Bladder microvascular endothelial cell (primary cell): ENCODE results near the gene OR2M4. TPM values are rescaled to one million over a fixed set of nuclear protein-coding genes. Genes with fewer than 3 reads are reported as not detected.

Experiments used
- total RNA-seq: library from RNA; depleted of rRNA; stranded (reverse); fragments of >200 nt; gene quantifications from 2 replicates; pipeline ENCODE4 v1.2.3, GENCODE V29; 2014

The OR2M4 gene, protein sequence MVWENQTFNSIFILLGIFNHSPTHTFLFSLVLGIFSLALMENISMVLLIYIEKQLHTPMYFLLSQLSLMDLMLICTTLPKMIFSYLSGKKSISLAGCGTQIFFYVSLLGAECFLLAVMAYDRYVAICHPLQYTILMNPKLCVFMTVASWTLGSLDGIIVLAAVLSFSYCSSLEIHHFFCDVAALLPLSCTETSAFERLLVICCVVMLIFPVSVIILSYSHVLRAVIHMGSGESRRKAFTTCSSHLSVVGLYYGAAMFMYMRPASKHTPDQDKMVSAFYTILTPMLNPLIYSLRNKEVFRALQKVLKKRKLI
- total RNA-seq: not detected in 2 replicates

DNA sequence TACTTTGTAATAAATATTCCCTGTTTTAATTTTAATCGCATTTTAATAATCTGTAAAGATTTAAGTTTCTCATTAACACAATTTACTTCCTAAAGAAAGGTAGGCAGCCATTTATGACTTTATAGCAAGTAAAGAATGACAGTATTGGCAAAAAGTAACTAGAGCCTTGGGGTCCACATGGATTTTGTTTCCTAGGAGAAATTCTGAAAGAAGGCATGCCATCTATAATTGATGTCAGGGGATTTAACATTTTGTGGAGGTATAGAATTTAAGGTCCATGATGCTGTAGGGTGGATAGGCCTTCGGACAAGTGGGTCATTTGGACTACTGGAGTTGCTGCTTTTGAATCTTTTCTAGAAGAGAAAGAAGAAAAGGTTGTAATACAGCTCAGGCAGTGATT, at the start of gene OR2M4:
Gene OR2M4, plus strand, starts transcription at position 301 of the 400 bp plus-strand sequence. CDS start 7,512 bp downstream, outside the sequence.

DNA sequence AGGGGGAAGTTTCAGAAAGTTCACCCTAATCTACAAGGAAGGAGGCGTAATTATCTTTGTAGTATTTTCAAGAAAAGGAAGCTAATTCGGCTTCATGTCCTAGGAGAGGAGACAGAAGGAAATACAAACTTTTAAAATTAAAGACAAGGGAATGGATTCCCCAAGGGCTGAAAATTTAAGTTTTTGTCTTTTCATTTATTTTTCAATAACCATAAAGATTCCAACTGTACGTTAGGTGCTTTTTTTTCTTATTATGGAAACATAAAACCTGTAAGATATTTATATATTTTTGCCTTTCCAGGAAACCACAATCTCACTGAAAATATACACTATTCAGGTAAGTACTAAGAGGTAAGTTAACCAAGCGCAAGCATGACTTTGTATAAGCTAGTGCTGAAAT, 34.3 kb upstream of the OR2M4 start, which contains the start of gene OR2M3:
Gene OR2M3, plus strand, starts transcription at position 301 of the 400 bp plus-strand sequence. CDS start 5,803 bp downstream, outside the sequence.

DNA sequence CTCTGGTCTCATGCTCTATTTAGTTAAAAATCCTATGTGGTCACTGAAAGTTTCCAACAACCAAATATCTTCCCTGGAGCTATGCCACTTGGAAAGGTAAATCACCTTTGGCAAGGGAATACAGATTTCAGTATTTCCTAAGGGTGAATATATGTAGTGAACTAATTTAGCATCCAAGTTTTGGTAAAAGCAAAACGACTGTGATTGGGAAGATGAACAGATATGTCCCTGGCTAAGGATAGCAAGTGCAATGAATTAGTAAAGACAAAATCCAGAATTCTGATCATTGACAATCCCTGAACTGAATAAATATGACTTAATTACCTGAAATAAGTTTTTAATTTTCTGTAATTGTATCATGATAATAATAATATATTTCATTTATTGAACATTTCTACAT, 46.7 kb downstream of the OR2M4 start, which contains the start of gene OR2T33:
Gene OR2T33, minus strand, starts transcription at position 101 of the 400 bp plus-strand sequence. CDS start 4,162 bp downstream, outside the sequence.

Other genes starting within 250 kb of the OR2M4 start
- not detected in 2 replicates for gene OR2L5, start 217.8 kb upstream of the OR2M4 start, total RNA-seq
- not detected in 2 replicates for gene OR2L2, start 201.3 kb upstream of the OR2M4 start, total RNA-seq
- not detected in 2 replicates for gene OR2L3, start 184.6 kb upstream of the OR2M4 start, total RNA-seq
- not detected in 2 replicates for gene OR2L13, start 136.2 kb upstream of the OR2M4 start, total RNA-seq
- gene OR2M5, start 86.3 kb upstream of the OR2M4 start, total RNA-seq: not detected in 2 replicates
- gene OR2M2, start 56.6 kb upstream of the OR2M4 start, total RNA-seq: not detected in 2 replicates
- gene OR2M3, start 34.2 kb upstream of the OR2M4 start, total RNA-seq: not detected in 2 replicates
- gene OR2T33, start 46.6 kb downstream of the OR2M4 start, total RNA-seq: not detected in 2 replicates
- under 0.01 TPM in 1 of 2 replicates, not detected in the other for gene OR2T12, start 72.0 kb downstream of the OR2M4 start, total RNA-seq
- gene OR2M7, start 93.2 kb downstream of the OR2M4 start, total RNA-seq: not detected in 2 replicates
- not detected in 2 replicates for gene OR14C36, start 117.4 kb downstream of the OR2M4 start, total RNA-seq
- not detected in 2 replicates for gene OR2T4, start 130.2 kb downstream of the OR2M4 start, total RNA-seq
- not detected in 2 replicates for gene OR2T6, start 144.3 kb downstream of the OR2M4 start, total RNA-seq
- gene OR2T1, start 171.6 kb downstream of the OR2M4 start, total RNA-seq: not detected in 2 replicates
- not detected in 2 replicates for gene OR2T2, start 214.2 kb downstream of the OR2M4 start, total RNA-seq
- gene OR2T3, start 241.9 kb downstream of the OR2M4 start, total RNA-seq: not detected in 2 replicates